A673 (cell line): ENCODE data around the gene ATF2. TPM values are rescaled to one million over a fixed set of nuclear protein-coding genes. Genes with fewer than 3 reads are reported as not detected.

Experiments used
- BruUV-seq: library from RNA; stranded (reverse); fragments of 400-500 nt; replicated peaks from 2 replicates; lab custom pipeline; 2021; lab: Mats Ljungman, UMichigan
- CTCF ChIA-PET: fragments of 300-600 bp; sonication (Branson Sonifier 250); formaldehyde crosslinking; loops from one replicate; lab custom pipeline; 2022; ENCODE audit warnings: antibody characterized with exemption; lab: Charles Lee
- POLR2A ChIA-PET: fragments of 300-600 bp; sonication (Branson Sonifier 250); formaldehyde crosslinking; loops from one replicate; lab custom pipeline; 2022; ENCODE audit warnings: antibody characterized with exemption; ENCODE audit not compliant: low non-redundant PET; lab: Charles Lee
- DNase-seq: peaks from one replicate; pipeline ENCODE4 v3.0.0-alpha.2; 2015; ENCODE audit warnings: low spot score
- H3K27ac ChIP-seq: fragments of 200-600 bp; sonication (generic); 2 replicates; pipeline ENCODE4 v1.5.1; 2016; ENCODE audit warnings: mixed run types, low read depth, mild to moderate bottlenecking, mixed read lengths, antibody characterized with exemption, low read length; ENCODE audit not compliant: poor library complexity, severe bottlenecking
- H3K27me3 ChIP-seq: fragments of 200-600 bp; sonication (generic); replicated peaks from 2 replicates; pipeline ENCODE4 v1.6.1; 2017; ENCODE audit warnings: mixed run types, low read depth, mild to moderate bottlenecking, mixed read lengths, antibody characterized with exemption, low read length; ENCODE audit not compliant: insufficient read depth, poor library complexity
- H3K36me3 ChIP-seq: fragments of 200-600 bp; sonication (generic); 2 replicates; pipeline ENCODE4 v1.6.1; 2016; ENCODE audit warnings: mixed run types, mild to moderate bottlenecking, mixed read lengths, antibody characterized with exemption, low read length; ENCODE audit not compliant: insufficient read depth, poor library complexity, severe bottlenecking
- H3K4me1 ChIP-seq: fragments of 200-600 bp; sonication (generic); 2 replicates; pipeline ENCODE4 v1.6.1; 2017; ENCODE audit warnings: mixed run types, mild to moderate bottlenecking, mixed read lengths, antibody characterized with exemption, low read length; ENCODE audit not compliant: insufficient read depth, poor library complexity, severe bottlenecking
- H3K4me3 ChIP-seq: fragments of 200-600 bp; sonication (generic); 2 replicates; pipeline ENCODE4 v1.5.1; 2016; ENCODE audit warnings: low read depth, mixed run types, mild to moderate bottlenecking, mixed read lengths, low read length; ENCODE audit not compliant: poor library complexity, severe bottlenecking
- H3K9me3 ChIP-seq: fragments of 200-600 bp; sonication (generic); 2 replicates; pipeline ENCODE4 v1.6.1; 2016; ENCODE audit warnings: mixed run types, low read depth, mild to moderate bottlenecking, mixed read lengths, antibody characterized with exemption, low read length; ENCODE audit not compliant: poor library complexity, severe bottlenecking
- CTCF ChIP-seq: fragments of 300-800, 200-600 bp; sonication (generic); conservative IDR thresholded peaks from 2 replicates; pipeline ENCODE4 v1.5.1; 2017; ENCODE audit warnings: low read depth, mild to moderate bottlenecking, antibody characterized with exemption, low read length, moderate library complexity, mixed read lengths
- EZH2 ChIP-seq: fragments of 200-600 bp; sonication (generic); IDR thresholded peaks from 2 replicates; pipeline ENCODE4 v1.6.1; 2017; ENCODE audit warnings: borderline replicate concordance, low read depth, mild to moderate bottlenecking, mixed read lengths, antibody characterized with exemption, low read length; ENCODE audit not compliant: poor library complexity, severe bottlenecking
- intact Hi-C: fragments of 100-400 bp; cut with micrococcal nuclease; formaldehyde crosslinking; loops from one replicate; pipeline ENCODE4 v1.10.0; 2022; ENCODE audit not compliant: unreplicated experiment
- total RNA-seq: library from RNA; stranded (reverse); gene quantifications from 2 replicates; pipeline ENCODE4 v1.2.3, GENCODE V29; 2021

The ATF2 gene
- total RNA-seq, 1 experiment from 2014 or later = 50.3 TPM

- TF ChIP-seq CTCF = no peak
- TF ChIP-seq EZH2 = no peak
- intact Hi-C loops = no loop called here
- ChIA-PET POLR2A (no interaction called here), CTCF (no interaction called here)
- no peak overlapping the region for H3K27ac ChIP-seq
- no TSS peak for BruUV-seq
- no peak overlapping the region for H3K4me3 ChIP-seq
- no peaks in the 10 kb centered on the region for H3K9me3 ChIP-seq
- H3K27me3 ChIP-seq = no peaks in the 10 kb centered on the region
- peaks cover 21% of the 10 kb centered on the region for H3K4me1 ChIP-seq
- no peaks in the 10 kb centered on the region for H3K36me3 ChIP-seq
- no peak for DNase-seq
These were observed 30.2 kb downstream of the ATF2 start for GRCh38 chr2:175137793-175138192.

- no peak overlapping the region for H3K27ac ChIP-seq
- POLR2A ChIA-PET = no interaction called here
These were observed 31.4 kb downstream of the ATF2 start for GRCh38 chr2:175136334-175137215.

GRCh38 chr2:175135862-175136261 lies 32.1 kb downstream of the ATF2 start:
- TF ChIP-seq EZH2 (no peak), CTCF (no peak)
- CTCF ChIA-PET = interaction anchor here (0.7 kb wide), 1 partner anchor 53 kb away, joined by 3 read pairs; no protein-coding TSS in a partner anchor
- Histone ChIP-seq H3K36me3 (no peaks in the 10 kb centered on the region), H3K27ac (no peak overlapping the region), H3K4me3 (no peak overlapping the region), H3K27me3 (no peaks in the 10 kb centered on the region), H3K4me1 (peaks cover 21% of the 10 kb centered on the region), H3K9me3 (no peaks in the 10 kb centered on the region)
- DNase-seq = peak; percentile 31
- no TSS peak for BruUV-seq
- intact Hi-C loops = no loop called here
- POLR2A ChIA-PET = no interaction called here

More at GRCh38 chr2:175136334-175137215, 31.4 kb downstream of the ATF2 start:
- TF ChIP-seq EZH2 = no peak
- no peak for TF ChIP-seq CTCF
- CTCF ChIA-PET = interaction anchor here (0.7 kb wide), 1 partner anchor 54 kb away, joined by 3 read pairs; no protein-coding TSS in a partner anchor
- DNase-seq = no peak
- Histone ChIP-seq H3K27me3 (no peaks in the 10 kb centered on the region), H3K9me3 (no peaks in the 10 kb centered on the region), H3K4me3 (no peak overlapping the region), H3K36me3 (no peaks in the 10 kb centered on the region), H3K4me1 (peaks cover 21% of the 10 kb centered on the region)
- no TSS peak for BruUV-seq
- intact Hi-C loops = no loop called here
